Measurements from ENCODE around the gene DRG2. TPM values are rescaled to one million over a fixed set of nuclear protein-coding genes. Genes with fewer than 3 reads are reported as not detected.

DRG2 gene
- total and polyA plus RNA-seq, 2 of the 4 experiments (the other 2 are of a cell fraction) = 43.6 to 45.1 TPM

GRCh38 chr17:18107971-18108370 is 20.2 kb downstream of the DRG2 start:
- ATAC-seq (ENCODE audit: low read depth) (no peak), DNase-seq (no peak)
- in situ Hi-C loops (cut with MboI; ENCODE audit: low sequenced_read_pairs) (no loop called here), intact Hi-C loops (cut with micrococcal nuclease) (no loop called here), dilution Hi-C loops (cut with HindIII; ENCODE audit: low sequenced_read_pairs, unreplicated experiment) (no loop called here)
- Histone ChIP-seq H3K18ac (ENCODE audit: low read depth, low read length) (no peak overlapping the region), H4K5ac (ENCODE audit: low read depth, low read length) (no peak overlapping the region), H3K9ac (ENCODE audit: low read depth, low read length) (no peak overlapping the region), H2BK20ac (ENCODE audit: low read depth, low read length) (no peak overlapping the region), H3K4ac (ENCODE audit: low read depth, low read length) (no peak overlapping the region), H4K91ac (ENCODE audit: insufficient read depth, low read depth, low read length) (no peak overlapping the region), H2AK5ac (ENCODE audit: low read depth, low read length) (no peak overlapping the region), H3K23ac (ENCODE audit: low read depth, low read length) (no peak overlapping the region), H4K8ac (ENCODE audit: low read depth in 2 of 2, low read length in 2 of 2) (no peak overlapping the region), H2AFZ (replicated peaks; ENCODE audit: low read length, poor library complexity) (peak overlapping the region; percentile 3), H3K4me1 (ENCODE audit: control insufficient read depth, insufficient read depth, low read length) (no peaks in the 10 kb centered on the region), H2AK9ac (replicated peaks; ENCODE audit: low read depth, low read length, poor library complexity) (peak overlapping the region; percentile 59), H3K56ac (ENCODE audit: extremely low read depth, insufficient read depth, low read length) (no peak overlapping the region), H3K36me3 (ENCODE audit: control insufficient read depth, insufficient read depth, low read length) (peaks cover 31% of the 10 kb centered on the region), H3K27me3 (ENCODE audit: control insufficient read depth, insufficient read depth, low read length) (no peaks in the 10 kb centered on the region), H3K4me3 (ENCODE audit: insufficient read depth, low read depth, low read length) (no peak overlapping the region), H3K79me1 (ENCODE audit: low read depth in 1 of 2, low read length in 2 of 2) (no peaks in the 10 kb centered on the region), H4K20me1 (ENCODE audit: insufficient read depth, low read length) (no peaks in the 10 kb centered on the region), H3K9me1 (ENCODE audit: insufficient read depth, low read length) (peaks cover 5% of the 10 kb centered on the region; the same call in 1 of the 2 replicates), H2BK5ac (ENCODE audit: low read depth, low read length, poor library complexity, severe bottlenecking) (no peak overlapping the region), H3K27ac (ENCODE audit: insufficient read depth, low read length) (no peak overlapping the region), H3K14ac (replicated peaks; ENCODE audit: low read depth, low read length) (no peak overlapping the region), H2BK15ac (ENCODE audit: low read depth, low read length) (no peak overlapping the region), H2BK120ac (ENCODE audit: low read depth, low read length) (no peak overlapping the region), H3K9me3 (ENCODE audit: control insufficient read depth, insufficient read depth, low read length) (no peaks in the 10 kb centered on the region), H3K4me2 (ENCODE audit: low read depth, low read length) (no peak overlapping the region)
- WGBS, 2 experiments (ENCODE audit: extremely low coverage in 2 of 2, insufficient read length in 1 of 2) = 73% methylated on average over 3 of the region's 6 CpGs; no CpG with 5 or more reads in 1 of the 2 experiments
- POLR2A ChIA-PET (ENCODE audit: unreplicated experiment) = no interaction called here
- CTCF ChIA-PET = no interaction called here
- no peak for TF ChIP-seq NFE2L2 (IDR thresholded peaks at IDR 0.05; ENCODE audit: low read depth, low read length)
- TF ChIP-seq CEBPB (IDR thresholded peaks at IDR 0.05; ENCODE audit: low read depth, low read length) = no peak
- no peak for TF ChIP-seq USF2 (IDR thresholded peaks at IDR 0.05; ENCODE audit: low read depth, low read length)
- no peak for TF ChIP-seq MXI1 (IDR thresholded peaks at IDR 0.05; ENCODE audit: borderline replicate concordance, low read depth, low read length)
- TF ChIP-seq RAD21 (IDR thresholded peaks at IDR 0.05; ENCODE audit: low read length) = no peak
- TF ChIP-seq MAFK (IDR thresholded peaks at IDR 0.05; ENCODE audit: low read depth, low read length) = no peak
- no peak for TF ChIP-seq BHLHE40 (IDR thresholded peaks at IDR 0.05; ENCODE audit: low read depth, low read length)
- no peak for TF ChIP-seq SMC3 (IDR thresholded peaks at IDR 0.05; ENCODE audit: low read depth, low read length)
- TF ChIP-seq FOS (IDR thresholded peaks at IDR 0.05; ENCODE audit: low read depth, low read length) = no peak
- no peak for TF ChIP-seq RFX5 (IDR thresholded peaks at IDR 0.05; ENCODE audit: low read depth, low read length)
- TF ChIP-seq RCOR1 (IDR thresholded peaks at IDR 0.05; ENCODE audit: insufficient replicate concordance, low read length) = no peak
- no peak for TF ChIP-seq MAZ (IDR thresholded peaks at IDR 0.05; ENCODE audit: borderline replicate concordance, low read depth, low read length)
- TF ChIP-seq ELK1 (IDR thresholded peaks at IDR 0.05; ENCODE audit: borderline replicate concordance, low read depth, low read length) = no peak
- no peak for TF ChIP-seq CHD1 (IDR thresholded peaks at IDR 0.05; ENCODE audit: low read depth, low read length)
- no peak for TF ChIP-seq CTCF (conservative IDR thresholded peaks at IDR 0.05; ENCODE audit: low read depth, low read length)
- no peak for TF ChIP-seq POLR2A (IDR thresholded peaks at IDR 0.05; ENCODE audit: low read depth, low read length)
- BruUV-seq (replicated peaks) = no TSS peak

Measured in IMR-90 (cell line).